Keratinocyte (primary cell): ENCODE data around the gene LPAR3. TPM values are rescaled to one million over a fixed set of nuclear protein-coding genes. Genes with fewer than 3 reads are reported as not detected.

Experiments used
- DNase-seq: peaks from one replicate; pipeline ENCODE4 v3.0.0-alpha.2; 2011; ENCODE audit warnings: low read depth, missing footprints, low spot score
- FAIRE-seq: peaks from 2 replicates; lab custom pipeline; 2011; peaks lifted over from hg19 to GRCh38; lab: Jason Lieb, UNC
- H2AFZ ChIP-seq: 2 replicates; pipeline ENCODE4 v1.6.0; 2012; ENCODE audit warnings: low read length, control low read depth, inconsistent platforms; ENCODE audit not compliant: control insufficient read depth
- H3K27ac ChIP-seq: 2 replicates; pipeline ENCODE4 v1.5.1; 2011; ENCODE audit warnings: low read length; ENCODE audit not compliant: control insufficient read depth, insufficient read depth
- H3K27me3 ChIP-seq: 3 replicates; pipeline ENCODE4 v1.6.0; 2011; ENCODE audit warnings: low read length; ENCODE audit not compliant: control insufficient read depth, insufficient read depth; ENCODE audit errors: extremely low read depth
- H3K36me3 ChIP-seq, 2 experiments: 2 replicates in 1 of 2; 3 replicates in 1 of 2; pipeline ENCODE4 v1.5.1; 2011; ENCODE audit warnings: low read length in 2 of 2, mild to moderate bottlenecking in 1 of 2; ENCODE audit not compliant: control insufficient read depth in 2 of 2, insufficient read depth in 2 of 2; ENCODE audit errors: extremely low read depth in 1 of 2
- H3K4me1 ChIP-seq: 3 replicates; pipeline ENCODE4 v1.5.1; 2011; ENCODE audit warnings: low read length; ENCODE audit not compliant: control insufficient read depth, insufficient read depth; ENCODE audit errors: extremely low read depth
- H3K4me2 ChIP-seq: 3 replicates; pipeline ENCODE4 v1.6.0; 2011; ENCODE audit warnings: low read depth, low read length; ENCODE audit not compliant: control insufficient read depth, insufficient read depth; ENCODE audit errors: extremely low read depth
- H3K4me3 ChIP-seq, 3 experiments: fragments of 200-600 bp in 1 of 3; sonication (generic) in 1 of 3; 2 replicates in 2 of 3; 3 replicates in 1 of 3; pipeline ENCODE4 v1.5.1; 2011 to 2016; ENCODE audit warnings: low read length in 3 of 3, mild to moderate bottlenecking in 3 of 3, control low read depth in 2 of 3, inconsistent platforms in 1 of 3, low read depth in 1 of 3, mixed read lengths in 1 of 3, mixed run types in 1 of 3, moderate library complexity in 1 of 3; ENCODE audit not compliant: control insufficient read depth in 2 of 3, insufficient read depth in 2 of 3; ENCODE audit errors: extremely low read depth in 1 of 3
- H3K79me2 ChIP-seq: 2 replicates; pipeline ENCODE4 v1.6.0; 2012; ENCODE audit warnings: low read length; ENCODE audit not compliant: control insufficient read depth, insufficient read depth
- H3K9ac ChIP-seq: 3 replicates; pipeline ENCODE4 v1.6.0; 2011; ENCODE audit warnings: low read length; ENCODE audit not compliant: control insufficient read depth, insufficient read depth; ENCODE audit errors: extremely low read depth
- H3K9me1 ChIP-seq: 3 replicates; pipeline ENCODE4 v1.6.0; 2011; ENCODE audit warnings: low read length; ENCODE audit not compliant: control insufficient read depth, insufficient read depth; ENCODE audit errors: extremely low read depth
- H3K9me3 ChIP-seq: 2 replicates; pipeline ENCODE4 v1.5.1; 2012; ENCODE audit warnings: low read depth, low read length; ENCODE audit not compliant: control insufficient read depth
- H4K20me1 ChIP-seq: 3 replicates; pipeline ENCODE4 v1.6.0; 2011; ENCODE audit warnings: low read length; ENCODE audit not compliant: control insufficient read depth, insufficient read depth; ENCODE audit errors: extremely low read depth
- CTCF ChIP-seq, 3 experiments: IDR thresholded peaks in 1 of 3; conservative IDR thresholded peaks in 1 of 3; optimal IDR thresholded peaks in 1 of 3; 2 replicates in 2 of 3; 3 replicates in 1 of 3; pipeline versions ENCODE3 to v1.5.1; 2011; ENCODE audit warnings: low read length in 3 of 3, mild to moderate bottlenecking in 3 of 3, moderate library complexity in 2 of 3, control low read depth in 1 of 3, inconsistent platforms in 1 of 3; ENCODE audit not compliant: insufficient read depth in 2 of 3; ENCODE audit errors: extremely low read depth in 1 of 3
- EZH2 ChIP-seq: IDR thresholded peaks from one replicate; pipeline ENCODE4 v1.6.1; 2012; ENCODE audit warnings: inconsistent platforms, mild to moderate bottlenecking, low read length, moderate library complexity
- dilution Hi-C: fragments of 300-500 bp; cut with MboI; formaldehyde crosslinking; loops from one replicate; pipeline ENCODE4 v1.7.0; 2020; ENCODE audit warnings: low sequenced_read_pairs; ENCODE audit not compliant: extremely low pct_ligation_motif_present
- polyA plus RNA-seq, 5 experiments: library from polyadenylated mRNA; depleted of rRNA in 3 of 5; stranded (reverse) in 3 of 5; stranded (forward) in 1 of 5; unstranded in 1 of 5; fragments of >200 nt; gene quantifications; 1 replicate in 1 of 5; 2 replicates in 3 of 5; 3 replicates in 1 of 5; pipeline versions ENCODE4 v1.2.1 to v1.2.3, GENCODE V29; 2011 to 2012; ENCODE audit warnings: missing spikeins in 2 of 5, low read depth in 1 of 5, low replicate concordance in 1 of 5

The LPAR3 gene
- polyA plus RNA-seq, 1 donor (not counting 4 experiments of a cell fraction or from before 2014, with no cell fraction given): 42.1 TPM

GRCh38 chr1:84785271-84786036 is 107.6 kb downstream of the LPAR3 start:
- Histone ChIP-seq H3K4me2 (no peak overlapping the region), H2AFZ (peak overlapping the region; percentile 7), H3K4me3 (no peak overlapping the region), H3K9me3 (no peaks in the 10 kb centered on the region), H3K4me1 (peaks cover 2% of the 10 kb centered on the region), H3K27me3 (no peaks in the 10 kb centered on the region), H3K79me2 (no peaks in the 10 kb centered on the region), H4K20me1 (no peaks in the 10 kb centered on the region), H3K36me3 (no peaks in the 10 kb centered on the region), H3K27ac (no peak overlapping the region), H3K9ac (no peak overlapping the region), H3K9me1 (no peaks in the 10 kb centered on the region)
- FAIRE-seq (peak; percentile 39), DNase-seq (no peak)
- dilution Hi-C loops: no loop called here
- no peak for TF ChIP-seq CTCF (optimal IDR thresholded peaks at IDR 0.05 in 1 of 3, IDR thresholded peaks at IDR 0.05 in 1 of 3, conservative IDR thresholded peaks at IDR 0.05 in 1 of 3; ENCODE audit: extremely low read depth in 1 of 3, insufficient read depth in 2 of 3, low read length in 3 of 3)
- TF ChIP-seq EZH2: no peak

- no peaks in the 10 kb centered on the region for H3K79me2 ChIP-seq
- no peaks in the 10 kb centered on the region for H3K9me1 ChIP-seq
- no peak for FAIRE-seq
- no peak overlapping the region for H3K4me3 ChIP-seq
- TF ChIP-seq EZH2 (no peak), CTCF (optimal IDR thresholded peaks at IDR 0.05 in 1 of 3, IDR thresholded peaks at IDR 0.05 in 1 of 3, conservative IDR thresholded peaks at IDR 0.05 in 1 of 3; ENCODE audit: extremely low read depth in 1 of 3, insufficient read depth in 2 of 3, low read length in 3 of 3) (no peak)
- no peak for DNase-seq
- H3K36me3 ChIP-seq: no peaks in the 10 kb centered on the region
- no peak overlapping the region for H3K9ac ChIP-seq
- H2AFZ ChIP-seq: no peak overlapping the region
- H3K27me3 ChIP-seq: no peaks in the 10 kb centered on the region
- H3K4me1 ChIP-seq: peaks cover 6% of the 10 kb centered on the region
- dilution Hi-C loops: no loop called here
- H3K9me3 ChIP-seq: no peaks in the 10 kb centered on the region
- H3K27ac ChIP-seq: no peak overlapping the region
- H4K20me1 ChIP-seq: no peaks in the 10 kb centered on the region
- no peak overlapping the region for H3K4me2 ChIP-seq
Observed at GRCh38 chr1:84782881-84783280, 110.1 kb downstream of the LPAR3 start.
